SH-SY5Y (cell line): Measurements from ENCODE around the gene NOL11.

ENCODE experiments used
- GATA2 ChIP-seq: IDR thresholded peaks from 2 replicates; pipeline ENCODE4 v1.6.1; 2011; ENCODE audit warnings: mild to moderate bottlenecking, low read depth, low read length
- GATA3 ChIP-seq: IDR thresholded peaks from 2 replicates; pipeline ENCODE4 v1.6.1; 2011; ENCODE audit warnings: low read depth, mild to moderate bottlenecking, low read length, moderate library complexity

GRCh38 chr17:67772679-67773078 is 54.9 kb downstream of the NOL11 start:
- TF ChIP-seq GATA2 (no peak), GATA3 (no peak)
